Osteocyte (in vitro differentiated cells): ENCODE measurements around the gene PRODH. TPM values are rescaled to one million over a fixed set of nuclear protein-coding genes. Genes with fewer than 3 reads are reported as not detected.
"Not testable (repeated sequence)": the region's sequence is repeated elsewhere in the genome, so short reads cannot be mapped to it uniquely, and the experiment has no call there.

Source experiments
- DNase-seq: peaks from one replicate; pipeline ENCODE4 v3.0.0; 2021; ENCODE audit warnings: mixed read lengths; ENCODE audit not compliant: unreplicated experiment; ENCODE audit errors: extremely low spot score
- H3K27ac Mint-ChIP-seq: one replicate; pipeline ENCODE4 v1.8.0; 2021; ENCODE audit warnings: mild to moderate bottlenecking, mixed read lengths; ENCODE audit not compliant: unreplicated experiment
- H3K27me3 Mint-ChIP-seq: one replicate; pipeline ENCODE4 v1.8.0; 2021; ENCODE audit warnings: mixed read lengths; ENCODE audit not compliant: unreplicated experiment
- H3K36me3 Mint-ChIP-seq: one replicate; pipeline ENCODE4 v1.8.0; 2021; ENCODE audit warnings: mixed read lengths; ENCODE audit not compliant: unreplicated experiment
- H3K4me1 Mint-ChIP-seq: one replicate; pipeline ENCODE4 v1.8.0; 2021; ENCODE audit warnings: mixed read lengths; ENCODE audit not compliant: unreplicated experiment
- H3K4me3 Mint-ChIP-seq: one replicate; pipeline ENCODE4 v1.8.0; 2021; ENCODE audit warnings: mild to moderate bottlenecking, moderate library complexity, mixed read lengths; ENCODE audit not compliant: unreplicated experiment
- H3K9me3 Mint-ChIP-seq: one replicate; pipeline ENCODE4 v1.8.0; 2021; ENCODE audit warnings: mixed read lengths; ENCODE audit not compliant: unreplicated experiment
- total RNA-seq: library from RNA; stranded (reverse); gene quantifications from 2 replicates; pipeline ENCODE4 v1.2.1, GENCODE V29; 2021
- TF ChIP-seq, protein P1 (sequence below): fragments of 200-600 bp; sonication (generic); IDR thresholded peaks from 2 replicates; pipeline ENCODE4 v1.5.0; 2021; ENCODE audit warnings: antibody characterized with exemption, mild to moderate bottlenecking, moderate library complexity

The PRODH gene
- total RNA-seq, 1 donor from 2014 or later, result 12.0 TPM

DNA sequence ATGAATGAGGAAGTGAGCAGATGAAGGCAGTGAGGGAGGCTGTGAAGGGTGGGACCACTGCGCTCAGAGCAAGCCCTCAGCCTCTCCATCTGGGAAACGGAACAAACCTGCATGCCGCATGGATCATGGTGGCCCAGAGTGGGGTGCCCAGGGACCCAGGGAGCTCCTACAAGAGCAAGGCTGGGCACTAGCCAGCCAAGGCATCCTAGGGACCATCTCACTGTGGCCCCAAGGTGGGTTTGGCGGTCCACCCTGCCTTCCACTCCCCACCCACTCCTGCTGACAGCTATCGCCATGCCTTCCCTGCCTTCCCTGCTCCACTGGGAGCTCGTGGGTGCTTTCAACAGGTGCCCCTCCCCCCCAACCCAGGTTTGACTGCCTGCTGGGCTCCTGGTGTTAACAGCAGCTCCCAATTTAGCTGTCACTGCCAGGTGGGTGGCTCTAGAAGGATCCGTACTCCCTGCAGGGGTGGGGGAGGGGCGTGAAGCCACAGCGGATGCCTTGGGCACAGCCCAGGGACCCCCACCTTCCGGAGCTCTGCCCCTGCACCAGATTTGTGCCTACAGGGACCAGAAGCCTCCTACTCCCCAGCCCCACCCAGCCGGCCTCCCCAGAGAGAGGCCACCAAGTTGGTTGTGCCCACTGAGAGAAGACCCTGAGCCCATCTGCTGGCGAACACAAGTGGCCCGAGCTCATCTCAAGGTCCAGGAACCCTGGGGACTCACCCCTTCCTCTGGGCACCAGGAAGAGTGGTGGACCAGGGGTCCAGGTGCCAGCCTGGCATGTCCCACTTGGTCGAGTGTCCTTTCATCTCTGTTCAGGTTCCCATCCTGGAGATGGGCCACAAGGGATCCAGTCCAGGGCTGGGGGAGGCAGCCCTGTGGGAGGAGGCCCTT is 29.7 kb upstream of the PRODH start:
- H3K4me3 Mint-ChIP-seq, result no peak overlapping the region
- no peaks in the 10 kb centered on the region for H3K36me3 Mint-ChIP-seq
- TF ChIP-seq, protein P1, sequence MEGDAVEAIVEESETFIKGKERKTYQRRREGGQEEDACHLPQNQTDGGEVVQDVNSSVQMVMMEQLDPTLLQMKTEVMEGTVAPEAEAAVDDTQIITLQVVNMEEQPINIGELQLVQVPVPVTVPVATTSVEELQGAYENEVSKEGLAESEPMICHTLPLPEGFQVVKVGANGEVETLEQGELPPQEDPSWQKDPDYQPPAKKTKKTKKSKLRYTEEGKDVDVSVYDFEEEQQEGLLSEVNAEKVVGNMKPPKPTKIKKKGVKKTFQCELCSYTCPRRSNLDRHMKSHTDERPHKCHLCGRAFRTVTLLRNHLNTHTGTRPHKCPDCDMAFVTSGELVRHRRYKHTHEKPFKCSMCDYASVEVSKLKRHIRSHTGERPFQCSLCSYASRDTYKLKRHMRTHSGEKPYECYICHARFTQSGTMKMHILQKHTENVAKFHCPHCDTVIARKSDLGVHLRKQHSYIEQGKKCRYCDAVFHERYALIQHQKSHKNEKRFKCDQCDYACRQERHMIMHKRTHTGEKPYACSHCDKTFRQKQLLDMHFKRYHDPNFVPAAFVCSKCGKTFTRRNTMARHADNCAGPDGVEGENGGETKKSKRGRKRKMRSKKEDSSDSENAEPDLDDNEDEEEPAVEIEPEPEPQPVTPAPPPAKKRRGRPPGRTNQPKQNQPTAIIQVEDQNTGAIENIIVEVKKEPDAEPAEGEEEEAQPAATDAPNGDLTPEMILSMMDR, result no peak
- H3K4me1 Mint-ChIP-seq, result peaks cover 7% of the 10 kb centered on the region
- DNase-seq, result peak; percentile 83
- peaks cover 4% of the 10 kb centered on the region for H3K27me3 Mint-ChIP-seq
- no peaks in the 10 kb centered on the region for H3K9me3 Mint-ChIP-seq
- no peak overlapping the region for H3K27ac Mint-ChIP-seq

DNA sequence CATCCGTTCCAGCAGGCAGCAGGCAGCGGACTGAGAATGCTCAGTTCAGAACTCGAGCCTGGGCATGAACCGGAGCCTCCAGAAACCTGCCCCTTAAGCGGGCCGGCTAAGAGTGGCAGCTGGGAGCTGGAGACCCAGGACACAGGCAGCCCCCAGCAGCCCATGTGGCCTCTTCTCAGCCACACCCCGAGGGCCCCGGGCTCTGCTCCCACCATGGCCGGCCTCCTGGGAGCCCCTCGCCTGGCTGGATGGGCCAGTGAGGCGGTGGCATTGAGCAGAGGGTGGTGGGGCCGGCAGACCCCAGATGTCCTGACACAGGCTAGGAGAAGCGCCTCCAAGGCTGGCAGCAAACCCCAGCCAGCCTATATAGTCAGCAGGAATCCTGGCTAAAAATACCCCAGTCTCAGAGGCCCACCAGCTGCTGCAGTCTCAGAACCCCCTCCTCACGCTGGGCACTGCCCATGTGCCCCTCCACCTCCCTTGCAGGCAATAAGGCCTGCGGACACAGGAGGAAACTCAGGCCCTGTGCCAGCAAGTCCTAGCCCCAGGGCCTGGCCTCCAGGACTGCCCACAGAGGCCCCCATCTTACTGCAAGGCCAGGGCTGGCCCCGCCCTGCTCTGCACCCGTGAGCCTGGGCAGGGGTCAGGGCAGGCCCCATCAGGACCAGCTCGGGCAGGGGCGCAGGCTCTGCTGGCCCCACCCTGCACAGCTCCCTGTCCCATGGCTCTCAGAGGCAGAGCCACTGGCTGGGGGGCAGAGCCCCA is 28.6 kb upstream of the PRODH start:
- not testable (repeated sequence) for H3K4me1 Mint-ChIP-seq, H3K36me3 Mint-ChIP-seq, H3K27ac Mint-ChIP-seq, H3K27me3 Mint-ChIP-seq, DNase-seq, H3K4me3 Mint-ChIP-seq, H3K9me3 Mint-ChIP-seq

DNA sequence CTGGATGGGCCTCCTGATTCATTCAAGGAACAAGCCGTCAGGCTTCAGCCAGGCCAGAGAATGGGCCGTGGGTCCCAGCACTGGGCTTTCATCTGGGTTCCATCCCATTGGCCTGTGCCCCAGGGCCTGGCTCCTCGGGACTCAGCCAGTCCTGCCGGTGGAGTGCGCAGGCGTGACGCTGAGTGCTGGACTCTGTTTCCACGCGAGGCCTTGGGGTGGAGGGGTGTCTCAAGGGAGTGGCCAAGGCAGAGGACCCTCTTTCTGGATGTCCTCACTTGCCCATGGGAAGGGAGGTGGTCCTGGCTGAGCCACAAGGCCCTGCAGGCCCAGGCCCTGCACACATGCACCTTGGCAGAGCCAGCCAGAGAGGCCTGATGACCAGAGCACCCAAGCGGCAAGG is 28.0 kb upstream of the PRODH start:
- DNase-seq, H3K27ac Mint-ChIP-seq, H3K27me3 Mint-ChIP-seq, H3K9me3 Mint-ChIP-seq, H3K36me3 Mint-ChIP-seq, H3K4me3 Mint-ChIP-seq, H3K4me1 Mint-ChIP-seq: not testable (repeated sequence)

DNA sequence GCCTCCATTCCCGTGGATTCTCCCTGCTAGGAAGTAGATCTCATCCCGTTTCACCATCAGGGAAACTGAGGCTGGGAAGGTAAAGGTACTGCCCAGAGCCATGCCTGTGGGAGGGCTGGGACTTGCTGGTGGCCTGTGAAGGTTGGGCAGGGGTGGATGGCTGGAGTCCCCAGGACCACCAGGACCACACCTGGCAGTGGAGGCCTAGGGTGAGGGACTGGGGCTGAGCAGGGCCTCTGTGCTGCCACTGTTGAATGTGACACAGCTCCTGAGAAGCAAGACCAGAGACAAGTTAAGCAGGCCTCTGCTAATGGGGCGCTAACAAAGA is 26.2 kb upstream of the PRODH start:
- no peak for DNase-seq
- Mint-ChIP-seq H3K4me3 (no peak overlapping the region), H3K27ac (no peak overlapping the region), H3K36me3 (no peaks in the 10 kb centered on the region), H3K4me1 (no peaks in the 10 kb centered on the region), H3K9me3 (no peaks in the 10 kb centered on the region), H3K27me3 (peaks cover 2% of the 10 kb centered on the region)
- TF ChIP-seq, protein P1, result no peak

DNA sequence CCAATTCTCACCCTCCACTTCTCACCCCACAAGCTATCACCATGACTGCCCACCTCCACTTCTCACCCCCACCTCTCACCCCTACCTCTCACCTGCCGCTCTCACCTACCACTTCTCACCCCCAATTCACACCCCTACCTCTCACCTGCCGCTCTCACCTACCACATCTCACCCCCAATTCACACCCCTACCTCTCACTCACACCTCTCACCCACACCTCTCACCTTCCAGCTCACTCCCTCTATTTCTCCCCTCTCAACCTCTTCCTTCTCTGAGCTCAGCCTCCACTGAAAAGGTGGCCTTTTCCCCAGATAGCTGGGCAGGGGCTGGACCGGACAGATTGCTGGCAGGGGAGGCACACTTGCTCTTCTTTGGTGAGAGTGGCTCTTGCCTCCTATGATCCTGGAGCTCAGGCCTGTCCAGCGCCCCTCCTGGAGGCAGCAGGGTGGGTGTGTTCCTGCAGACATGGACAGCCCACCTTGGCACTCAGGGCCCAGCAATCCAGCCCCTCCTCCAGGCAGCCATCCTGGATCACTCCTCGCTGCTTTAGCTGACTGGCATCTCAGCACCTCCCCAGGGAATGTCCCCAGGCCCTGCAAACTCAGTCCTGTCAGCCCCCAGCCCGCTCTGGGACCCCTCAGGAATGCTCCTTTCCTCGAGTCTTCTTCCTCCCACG is 25.7 kb upstream of the PRODH start:
- not testable (repeated sequence) for H3K9me3 Mint-ChIP-seq, H3K4me3 Mint-ChIP-seq, DNase-seq, H3K27ac Mint-ChIP-seq, H3K27me3 Mint-ChIP-seq, H3K4me1 Mint-ChIP-seq, H3K36me3 Mint-ChIP-seq

DNA sequence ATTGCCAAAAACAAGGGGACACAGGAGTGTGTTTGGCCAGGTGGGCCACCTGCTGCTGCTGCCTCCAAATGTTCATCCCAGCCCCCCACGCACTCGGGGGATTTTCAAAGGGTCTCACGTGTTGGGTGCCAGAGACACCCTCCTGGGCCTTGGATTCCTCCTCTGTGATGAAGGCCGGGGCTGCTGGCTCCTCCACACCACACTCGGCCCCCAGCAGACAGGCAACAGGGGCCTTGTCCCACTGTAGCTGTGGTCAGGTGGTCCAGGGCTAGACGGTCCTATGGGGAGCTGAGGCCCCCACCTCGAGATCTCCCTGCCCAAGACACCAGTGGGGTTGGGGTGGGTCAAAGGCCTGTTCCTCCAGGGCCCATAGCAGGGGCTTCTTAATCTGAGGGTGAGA is 25.1 kb upstream of the PRODH start:
- not testable (repeated sequence) for H3K36me3 Mint-ChIP-seq, DNase-seq, H3K4me3 Mint-ChIP-seq

DNA sequence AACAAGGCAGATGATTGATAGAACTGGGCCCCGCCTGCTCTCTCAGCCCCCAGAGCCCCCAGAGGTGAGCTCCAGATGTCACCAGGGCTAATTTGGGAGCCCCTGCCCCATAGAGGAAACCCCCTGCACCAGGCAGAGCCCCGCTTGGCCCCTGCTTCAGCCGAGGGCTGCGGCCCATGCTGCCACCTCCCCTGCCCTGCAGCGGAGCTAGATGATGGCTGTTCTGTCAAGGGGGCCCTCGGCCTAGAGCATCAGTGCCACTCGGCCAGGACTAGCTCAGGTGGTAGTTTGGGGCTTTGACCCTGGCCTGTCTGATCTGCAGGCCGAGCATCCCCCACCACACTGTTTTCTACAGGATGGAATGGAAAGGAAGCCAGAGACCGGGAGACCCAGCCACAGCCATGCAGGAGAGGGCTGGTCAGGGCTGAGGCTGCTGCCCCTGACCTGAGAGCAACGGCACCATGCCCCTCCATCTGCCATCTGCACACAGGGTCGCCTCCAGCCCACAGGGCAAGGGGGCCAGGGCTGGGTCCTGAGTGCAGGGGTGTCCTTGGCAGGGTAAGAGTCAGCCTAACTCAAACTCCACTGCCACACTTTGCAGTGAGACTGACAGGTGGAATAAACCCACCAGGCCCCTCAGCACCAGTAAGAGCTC is 24.2 kb upstream of the PRODH start:
- H3K9me3 Mint-ChIP-seq, H3K27ac Mint-ChIP-seq, H3K27me3 Mint-ChIP-seq, H3K4me1 Mint-ChIP-seq, H3K4me3 Mint-ChIP-seq, H3K36me3 Mint-ChIP-seq, DNase-seq: not testable (repeated sequence)

More for the DNA sequence above, 25.1 kb upstream of the PRODH start:
- H3K9me3 Mint-ChIP-seq, H3K4me1 Mint-ChIP-seq, H3K27me3 Mint-ChIP-seq, H3K27ac Mint-ChIP-seq: not testable (repeated sequence)

DNA sequence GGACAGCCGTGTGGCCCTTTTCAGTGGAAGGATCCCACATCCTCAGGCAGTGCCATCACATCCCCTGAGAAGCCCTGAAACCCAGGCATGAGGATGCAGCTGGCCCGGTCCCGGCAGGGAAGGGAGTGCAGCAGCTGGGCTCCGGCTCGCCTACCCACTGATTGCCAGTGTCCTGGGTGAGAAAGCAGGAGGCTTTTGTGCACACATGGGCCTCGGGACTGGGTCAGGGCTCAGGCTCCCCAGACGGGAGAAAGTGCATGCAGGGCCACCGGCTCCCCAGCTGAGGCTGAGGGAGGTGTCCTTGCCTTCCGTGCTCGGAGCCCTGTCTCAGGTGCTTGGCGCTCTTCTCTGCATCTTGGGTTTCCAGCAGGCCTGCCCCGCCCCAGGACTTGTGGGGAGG is 23.6 kb upstream of the PRODH start:
- DNase-seq, H3K4me1 Mint-ChIP-seq, H3K9me3 Mint-ChIP-seq, H3K36me3 Mint-ChIP-seq, H3K4me3 Mint-ChIP-seq, H3K27me3 Mint-ChIP-seq, H3K27ac Mint-ChIP-seq: not testable (repeated sequence)

DNA sequence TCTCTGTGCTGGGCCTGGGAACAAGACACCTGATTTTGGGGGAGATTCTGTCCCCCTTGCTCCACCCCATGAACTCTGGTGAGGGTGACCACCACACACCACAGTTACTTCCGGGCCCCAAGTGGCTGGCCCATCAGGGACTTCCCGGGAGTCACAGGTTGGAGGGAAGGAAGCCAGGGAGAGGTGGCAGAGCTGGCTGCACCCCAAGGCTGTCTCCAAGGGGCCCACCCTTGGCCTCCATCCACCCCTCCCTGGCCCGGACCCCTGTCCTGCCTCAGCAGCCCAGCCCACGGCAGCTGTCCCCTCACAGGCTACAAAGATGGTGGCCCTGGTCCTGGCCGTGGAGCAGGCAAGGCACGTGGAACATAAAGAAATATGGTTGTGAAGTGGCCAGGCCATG is 23.2 kb upstream of the PRODH start:
- not testable (repeated sequence) for DNase-seq, H3K27me3 Mint-ChIP-seq, H3K9me3 Mint-ChIP-seq, H3K27ac Mint-ChIP-seq, H3K4me3 Mint-ChIP-seq, H3K36me3 Mint-ChIP-seq, H3K4me1 Mint-ChIP-seq
